ENCODE data around the gene ARHGAP25. TPM values are rescaled to one million over a fixed set of nuclear protein-coding genes. Genes with fewer than 3 reads are reported as not detected.
A peak's percentile ranks its signal among the peaks of the same experiment; 100 is the strongest.

The ARHGAP25 gene
- total RNA-seq, 1 experiment from 2014 or later: 172 TPM

DNA sequence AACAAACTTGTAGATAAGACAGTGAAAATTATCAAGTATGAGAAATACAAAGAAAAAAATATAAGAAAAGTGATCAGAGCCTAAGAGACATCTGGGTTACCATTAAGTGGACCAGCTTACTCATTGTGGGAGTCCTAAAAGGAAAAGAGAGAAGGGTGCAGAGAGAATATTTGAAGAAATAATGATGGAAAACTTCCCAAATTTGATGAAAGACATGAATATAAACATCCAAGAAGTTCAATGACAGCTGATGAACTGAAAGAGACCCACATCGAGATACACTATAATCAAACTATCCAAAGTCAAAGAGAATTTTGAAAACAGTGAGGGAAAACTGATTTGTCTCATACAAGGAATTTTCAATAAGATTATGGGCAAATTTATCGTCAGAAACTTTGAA is 22.5 kb downstream of the ARHGAP25 start:
- no peak overlapping the region for H3K9ac ChIP-seq (ENCODE audit: low read length)
- peaks cover 49% of the 10 kb centered on the region for H3K4me1 ChIP-seq (ENCODE audit: low read length)
- H2AFZ ChIP-seq (ENCODE audit: low read length): no peak overlapping the region
- peaks cover 16% of the 10 kb centered on the region for H3K9me3 ChIP-seq (ENCODE audit: low read length)
- H3K4me2 ChIP-seq (ENCODE audit: low read depth, low read length, poor library complexity, severe bottlenecking): no peak overlapping the region
- no peak overlapping the region for H3K4me3 ChIP-seq (ENCODE audit: low read length)
- H3K27ac ChIP-seq (ENCODE audit: low read length): no peak overlapping the region
- H3K9me2 ChIP-seq (replicated peaks; ENCODE audit: insufficient read depth, low read length): no peaks in the 10 kb centered on the region
- H4K20me1 ChIP-seq (ENCODE audit: insufficient read depth, low read depth, low read length): no peaks in the 10 kb centered on the region
- H3K79me2 ChIP-seq (ENCODE audit: low read length): peaks cover 100% of the 10 kb centered on the region
- H3K27me3 ChIP-seq (ENCODE audit: low read length): no peaks in the 10 kb centered on the region
- H3K36me3 ChIP-seq (ENCODE audit: insufficient read depth, low read length): peaks cover 63% of the 10 kb centered on the region
- no peak for DNase-seq

DNA sequence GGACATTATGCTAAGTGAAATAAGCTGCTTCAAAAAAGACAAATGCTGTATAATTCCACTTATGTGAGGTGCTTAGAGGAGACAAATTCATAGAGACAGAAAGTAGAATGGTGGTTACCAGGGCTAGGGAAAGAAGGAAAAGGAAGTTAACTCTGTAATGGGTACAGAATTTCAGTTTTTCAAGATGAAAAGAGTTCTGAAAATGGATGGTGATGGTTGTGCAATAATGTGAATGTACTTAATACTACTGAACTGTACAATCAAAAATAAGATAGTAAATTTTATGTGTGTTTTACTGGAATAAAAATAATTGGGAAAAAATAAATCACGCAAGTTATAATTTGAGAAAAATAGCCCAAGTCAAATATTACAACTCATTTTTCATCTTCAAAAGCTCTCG is 27.5 kb downstream of the ARHGAP25 start:
- Histone ChIP-seq H3K4me2 (ENCODE audit: low read depth, low read length, poor library complexity, severe bottlenecking) (peak overlapping the region; percentile 69), H3K9ac (ENCODE audit: low read length) (peak overlapping the region; percentile 69), H3K27ac (ENCODE audit: low read length) (peak overlapping the region; percentile 89), H3K9me3 (ENCODE audit: low read length) (0 out of 2 replicates have a peak, but pooled peaks cover 5% of the 10 kb centered on the region), H3K79me2 (ENCODE audit: low read length) (peaks cover 98% of the 10 kb centered on the region), H3K9me2 (replicated peaks; ENCODE audit: insufficient read depth, low read length) (no peaks in the 10 kb centered on the region), H3K27me3 (ENCODE audit: low read length) (no peaks in the 10 kb centered on the region), H3K4me1 (ENCODE audit: low read length) (peaks cover 95% of the 10 kb centered on the region), H2AFZ (ENCODE audit: low read length) (no peak overlapping the region), H3K36me3 (ENCODE audit: insufficient read depth, low read length) (peaks cover 15% of the 10 kb centered on the region), H3K4me3 (ENCODE audit: low read length) (peak overlapping the region; percentile 59), H4K20me1 (ENCODE audit: insufficient read depth, low read depth, low read length) (no peaks in the 10 kb centered on the region)
- peak; percentile 59 for DNase-seq

DNA sequence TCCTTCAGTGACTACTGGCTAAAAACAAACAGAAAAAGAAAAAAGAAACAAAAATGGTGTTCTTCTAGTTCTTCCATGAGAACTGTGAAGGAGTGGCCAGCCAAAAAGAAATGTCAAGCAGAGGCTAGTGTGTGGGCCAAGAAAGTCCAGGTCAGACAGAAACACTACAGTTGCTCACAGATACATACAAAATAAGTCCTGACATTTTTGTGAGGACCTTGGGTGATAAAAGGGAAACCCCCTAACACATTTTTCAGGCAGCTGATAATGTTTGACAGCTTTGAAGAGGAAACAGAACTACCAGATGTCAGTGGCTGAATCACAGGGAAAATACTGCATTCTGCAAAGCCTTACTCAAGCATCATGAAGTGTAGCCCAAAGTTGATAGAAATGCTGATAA is 28.1 kb downstream of the ARHGAP25 start:
- Histone ChIP-seq H3K27me3 (ENCODE audit: low read length) (no peaks in the 10 kb centered on the region), H4K20me1 (ENCODE audit: insufficient read depth, low read depth, low read length) (no peaks in the 10 kb centered on the region), H3K4me2 (ENCODE audit: low read depth, low read length, poor library complexity, severe bottlenecking) (peak overlapping the region; percentile 69), H3K79me2 (ENCODE audit: low read length) (peaks cover 98% of the 10 kb centered on the region), H3K4me1 (ENCODE audit: low read length) (peaks cover 99% of the 10 kb centered on the region), H3K9me2 (replicated peaks; ENCODE audit: insufficient read depth, low read length) (no peaks in the 10 kb centered on the region), H2AFZ (ENCODE audit: low read length) (no peak overlapping the region), H3K9ac (ENCODE audit: low read length) (peak overlapping the region; percentile 69), H3K36me3 (ENCODE audit: insufficient read depth, low read length) (peaks cover 10% of the 10 kb centered on the region), H3K4me3 (ENCODE audit: low read length) (peak overlapping the region; percentile 59), H3K27ac (ENCODE audit: low read length) (peak overlapping the region; percentile 89), H3K9me3 (ENCODE audit: low read length) (no peaks in the 10 kb centered on the region)
- peak; percentile 86 for DNase-seq

- H3K9me3 ChIP-seq (ENCODE audit: low read length): no peaks in the 10 kb centered on the region
- no peaks in the 10 kb centered on the region for H3K36me3 ChIP-seq (ENCODE audit: insufficient read depth, low read length)
- peak overlapping the region; percentile 69 for H3K4me2 ChIP-seq (ENCODE audit: low read depth, low read length, poor library complexity, severe bottlenecking)
- DNase-seq: peak; percentile 69
- no peaks in the 10 kb centered on the region for H3K27me3 ChIP-seq (ENCODE audit: low read length)
- no peaks in the 10 kb centered on the region for H4K20me1 ChIP-seq (ENCODE audit: insufficient read depth, low read depth, low read length)
- no peaks in the 10 kb centered on the region for H3K9me2 ChIP-seq (replicated peaks; ENCODE audit: insufficient read depth, low read length)
- peak overlapping the region; percentile 59 for H3K4me3 ChIP-seq (ENCODE audit: low read length)
- H2AFZ ChIP-seq (ENCODE audit: low read length): no peak overlapping the region
- peak overlapping the region; percentile 89 for H3K27ac ChIP-seq (ENCODE audit: low read length)
- H3K4me1 ChIP-seq (ENCODE audit: low read length): peaks cover 100% of the 10 kb centered on the region
- peak overlapping the region; percentile 69 for H3K9ac ChIP-seq (ENCODE audit: low read length)
- H3K79me2 ChIP-seq (ENCODE audit: low read length): peaks cover 98% of the 10 kb centered on the region
Observed at GRCh38 chr2:68764041-68764805, 29.6 kb downstream of the ARHGAP25 start.

DNA sequence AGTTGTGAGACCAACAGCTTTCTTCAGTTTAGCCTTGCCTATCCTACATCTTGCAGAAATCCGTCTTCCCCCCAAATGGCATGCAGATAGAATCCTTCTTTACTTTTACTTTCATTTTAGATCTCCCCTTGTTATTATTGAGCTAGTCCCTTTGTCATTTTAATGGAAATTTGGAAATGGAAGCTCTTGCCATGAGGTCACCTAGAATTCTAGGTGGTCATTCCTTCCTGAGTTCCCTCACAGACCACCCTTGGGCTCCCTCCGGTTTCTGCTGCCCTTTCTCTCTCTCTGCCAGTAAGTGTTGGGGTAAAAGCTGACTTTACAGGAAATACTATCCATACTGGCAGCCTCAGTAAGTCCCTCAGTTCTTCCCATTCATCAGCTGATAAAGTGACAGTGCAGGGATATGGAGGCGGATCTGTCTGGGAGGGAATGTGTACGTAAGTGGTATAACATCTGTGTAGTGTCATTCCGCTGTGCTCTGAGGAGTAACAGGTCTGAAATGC is 30.2 kb downstream of the ARHGAP25 start:
- Histone ChIP-seq H3K9me3 (ENCODE audit: low read length) (no peaks in the 10 kb centered on the region), H3K9ac (ENCODE audit: low read length) (peak overlapping the region; percentile 69), H3K27me3 (ENCODE audit: low read length) (no peaks in the 10 kb centered on the region), H3K4me1 (ENCODE audit: low read length) (peaks cover 100% of the 10 kb centered on the region), H2AFZ (ENCODE audit: low read length) (no peak overlapping the region), H3K79me2 (ENCODE audit: low read length) (peaks cover 98% of the 10 kb centered on the region), H3K4me3 (ENCODE audit: low read length) (peak overlapping the region; percentile 59), H3K36me3 (ENCODE audit: insufficient read depth, low read length) (peaks cover 3% of the 10 kb centered on the region; the same call in 1 of the 2 replicates), H3K9me2 (replicated peaks; ENCODE audit: insufficient read depth, low read length) (no peaks in the 10 kb centered on the region), H3K4me2 (ENCODE audit: low read depth, low read length, poor library complexity, severe bottlenecking) (peak overlapping the region; percentile 69), H4K20me1 (ENCODE audit: insufficient read depth, low read depth, low read length) (no peaks in the 10 kb centered on the region), H3K27ac (ENCODE audit: low read length) (peak overlapping the region; percentile 89)
- DNase-seq: peak; percentile 46

GRCh38 chr2:68765739-68766375 is 31.2 kb downstream of the ARHGAP25 start:
- no peaks in the 10 kb centered on the region for H3K27me3 ChIP-seq (ENCODE audit: low read length)
- H3K9me2 ChIP-seq (replicated peaks; ENCODE audit: insufficient read depth, low read length): no peaks in the 10 kb centered on the region
- DNase-seq: peak; percentile 80
- H3K36me3 ChIP-seq (ENCODE audit: insufficient read depth, low read length): peaks cover 3% of the 10 kb centered on the region; the same call in 1 of the 2 replicates
- peak overlapping the region; percentile 69 for H3K4me2 ChIP-seq (ENCODE audit: low read depth, low read length, poor library complexity, severe bottlenecking)
- H3K27ac ChIP-seq (ENCODE audit: low read length): peak overlapping the region; percentile 89
- peaks cover 98% of the 10 kb centered on the region for H3K79me2 ChIP-seq (ENCODE audit: low read length)
- no peak overlapping the region for H2AFZ ChIP-seq (ENCODE audit: low read length)
- no peaks in the 10 kb centered on the region for H3K9me3 ChIP-seq (ENCODE audit: low read length)
- H4K20me1 ChIP-seq (ENCODE audit: insufficient read depth, low read depth, low read length): no peaks in the 10 kb centered on the region
- peaks cover 100% of the 10 kb centered on the region for H3K4me1 ChIP-seq (ENCODE audit: low read length)
- peak overlapping the region; percentile 70 for H3K9ac ChIP-seq (ENCODE audit: low read length)
- H3K4me3 ChIP-seq (ENCODE audit: low read length): peak overlapping the region; percentile 58

DNA sequence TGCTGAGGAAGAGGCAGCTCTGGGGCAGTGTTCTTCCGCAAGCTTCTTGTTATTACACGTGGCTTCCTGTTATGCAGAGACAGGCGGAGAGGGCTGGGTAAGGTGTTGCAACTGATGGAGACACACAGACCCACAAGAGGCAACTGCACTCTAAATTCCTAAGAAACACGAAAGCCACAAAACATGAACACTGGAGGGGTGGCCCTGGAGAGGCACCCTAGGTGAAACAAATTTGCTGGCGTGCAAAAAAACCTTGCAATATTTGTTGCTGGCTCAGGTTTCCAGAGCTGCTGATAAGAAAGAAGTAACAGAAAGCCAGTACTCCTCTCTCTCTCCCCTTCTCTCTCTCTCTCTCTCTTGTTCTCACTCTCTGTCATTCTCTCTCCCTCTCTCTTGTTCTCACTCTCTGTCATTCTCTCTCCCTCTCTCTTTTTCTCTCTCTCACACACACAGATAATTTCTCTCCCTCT is 31.8 kb downstream of the ARHGAP25 start:
- H3K4me3 ChIP-seq (ENCODE audit: low read length): peak overlapping the region; percentile 58
- H2AFZ ChIP-seq (ENCODE audit: low read length): no peak overlapping the region

More for the DNA sequence above, 31.8 kb downstream of the ARHGAP25 start:
- Histone ChIP-seq H3K79me2 (ENCODE audit: low read length) (peaks cover 98% of the 10 kb centered on the region), H4K20me1 (ENCODE audit: insufficient read depth, low read depth, low read length) (no peaks in the 10 kb centered on the region), H3K4me1 (ENCODE audit: low read length) (peaks cover 100% of the 10 kb centered on the region), H3K4me2 (ENCODE audit: low read depth, low read length, poor library complexity, severe bottlenecking) (peak overlapping the region; percentile 69), H3K9me2 (replicated peaks; ENCODE audit: insufficient read depth, low read length) (no peaks in the 10 kb centered on the region), H3K36me3 (ENCODE audit: insufficient read depth, low read length) (peaks cover 3% of the 10 kb centered on the region; the same call in 1 of the 2 replicates), H3K9me3 (ENCODE audit: low read length) (no peaks in the 10 kb centered on the region), H3K27me3 (ENCODE audit: low read length) (no peaks in the 10 kb centered on the region), H3K9ac (ENCODE audit: low read length) (peak overlapping the region; percentile 70), H3K27ac (ENCODE audit: low read length) (peak overlapping the region; percentile 89)
- DNase-seq: peak; percentile 92

Data from Karpas-422 (cell line).